ENCODE results near the gene TFCP2. TPM values are rescaled to one million over a fixed set of nuclear protein-coding genes. Genes with fewer than 3 reads are reported as not detected.

Gene TFCP2
- total and polyA plus RNA-seq, 2 of the 13 experiments (the other 11 are each of a cell fraction or from before 2014, with no cell fraction given), result 7.6 to 10.0 TPM

DNA sequence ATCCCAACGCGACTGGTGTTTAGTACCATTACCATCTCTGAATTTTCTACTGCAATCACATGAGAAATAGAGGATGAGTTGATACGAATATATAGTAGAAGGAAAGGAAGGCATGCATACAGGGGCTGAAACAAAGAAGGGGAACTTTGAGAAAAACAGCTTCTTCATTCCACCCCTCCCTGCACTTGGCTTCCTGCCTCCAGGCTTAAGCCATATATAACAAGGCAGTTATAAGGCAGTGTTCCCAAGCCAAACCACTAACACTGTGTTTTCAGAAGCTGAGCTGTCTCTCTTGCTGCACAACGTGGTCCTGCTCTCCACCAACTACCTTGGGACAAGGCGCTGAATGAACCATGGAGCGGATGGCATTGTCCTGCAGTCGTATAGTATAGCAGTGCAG, 113.8 kb downstream of the TFCP2 start:
- POLR2A ChIA-PET, result interaction anchor here (1.0 kb wide), 1 partner anchor 24 kb away, joined by 3 read pairs; the partner anchor contains the start of gene CSRNP2
- Histone ChIP-seq H3K4me2 (ENCODE audit: low read depth, low read length) (no peak overlapping the region), H4K20me1 (ENCODE audit: insufficient read depth, low read length) (no peaks in the 10 kb centered on the region), H3K9ac (ENCODE audit: insufficient read depth, low read depth, low read length) (no peak overlapping the region), H3K4me3 (replicated peaks in 1 of 3; ENCODE audit: insufficient read depth in 1 of 3, low read depth in 2 of 3, low read length in 3 of 3) (no peak overlapping the region), H2AFZ (ENCODE audit: low read length) (no peak overlapping the region), H3K27ac (ENCODE audit: extremely low read length, insufficient read depth, low read length) (no peak overlapping the region), H3K27me3 (ENCODE audit: control insufficient read depth in 1 of 2, insufficient read depth in 2 of 2, low read length in 2 of 2) (no peaks in the 10 kb centered on the region), H3K4me1 (ENCODE audit: insufficient read depth, low read length) (peaks cover 16% of the 10 kb centered on the region), H3K79me2 (ENCODE audit: insufficient read depth, low read length) (no peaks in the 10 kb centered on the region), H3K9me3 (ENCODE audit: low read length) (no peaks in the 10 kb centered on the region), H3K36me3 (replicated peaks in 1 of 2; ENCODE audit: control insufficient read depth in 1 of 2, insufficient read depth in 2 of 2, low read length in 2 of 2) (peaks cover 21 to 53% of the 10 kb centered on the region in 2 experiments)
- in situ Hi-C loops (cut with HindIII; ENCODE audit: extremely low pct_ligation_motif_present, low pct_unique_long_range_greater_than_20kb) (no loop called here), intact Hi-C loops (cut with micrococcal nuclease; ENCODE audit: unreplicated experiment) (no loop called here)
- FAIRE-seq (no peak), ATAC-seq (no peak), DNase-seq (ENCODE audit: low spot score) (no peak)
- 96% methylated on average over 6 of the region's 7 CpGs for WGBS (ENCODE audit: low lambda C conversion rate)
- TF ChIP-seq SMYD3 (CRISPR knock-in tag; IDR thresholded peaks at IDR 0.05) (no peak), ZFP37 (CRISPR knock-in tag; IDR thresholded peaks at IDR 0.05; ENCODE audit: borderline replicate concordance) (no peak), ZNF670 (CRISPR knock-in tag; IDR thresholded peaks at IDR 0.05; ENCODE audit: borderline replicate concordance) (no peak), ZNF234 (CRISPR knock-in tag; conservative IDR thresholded peaks at IDR 0.05) (no peak), SIN3B (IDR thresholded peaks at IDR 0.05; ENCODE audit: low read length) (no peak), ZNF382 (CRISPR knock-in tag; IDR thresholded peaks at IDR 0.05; ENCODE audit: borderline replicate concordance) (no peak), TBX2 (CRISPR knock-in tag; IDR thresholded peaks at IDR 0.05; ENCODE audit: borderline replicate concordance) (no peak), ZNF570 (CRISPR knock-in tag; IDR thresholded peaks at IDR 0.05; ENCODE audit: borderline replicate concordance) (no peak), ELF4 (CRISPR knock-in tag; IDR thresholded peaks at IDR 0.05; ENCODE audit: borderline replicate concordance) (no peak), ZNF761 (CRISPR knock-in tag; conservative IDR thresholded peaks at IDR 0.05) (no peak), U2AF1 (optimal IDR thresholded peaks at IDR 0.05; ENCODE audit: low read depth, low read length) (no peak), MEIS2 (CRISPR knock-in tag; IDR thresholded peaks at IDR 0.05) (no peak), ZMYM3 (CRISPR knock-in tag; IDR thresholded peaks at IDR 0.05) (no peak), YY1 (IDR thresholded peaks at IDR 0.05; ENCODE audit: insufficient read depth, insufficient replicate concordance, low read depth, low read length) (no peak), SRSF9 (IDR thresholded peaks at IDR 0.05; ENCODE audit: borderline replicate concordance, insufficient read depth, low read depth, low read length, poor library complexity, severe bottlenecking) (no peak)
- TF ChIP-seq, protein P1, sequence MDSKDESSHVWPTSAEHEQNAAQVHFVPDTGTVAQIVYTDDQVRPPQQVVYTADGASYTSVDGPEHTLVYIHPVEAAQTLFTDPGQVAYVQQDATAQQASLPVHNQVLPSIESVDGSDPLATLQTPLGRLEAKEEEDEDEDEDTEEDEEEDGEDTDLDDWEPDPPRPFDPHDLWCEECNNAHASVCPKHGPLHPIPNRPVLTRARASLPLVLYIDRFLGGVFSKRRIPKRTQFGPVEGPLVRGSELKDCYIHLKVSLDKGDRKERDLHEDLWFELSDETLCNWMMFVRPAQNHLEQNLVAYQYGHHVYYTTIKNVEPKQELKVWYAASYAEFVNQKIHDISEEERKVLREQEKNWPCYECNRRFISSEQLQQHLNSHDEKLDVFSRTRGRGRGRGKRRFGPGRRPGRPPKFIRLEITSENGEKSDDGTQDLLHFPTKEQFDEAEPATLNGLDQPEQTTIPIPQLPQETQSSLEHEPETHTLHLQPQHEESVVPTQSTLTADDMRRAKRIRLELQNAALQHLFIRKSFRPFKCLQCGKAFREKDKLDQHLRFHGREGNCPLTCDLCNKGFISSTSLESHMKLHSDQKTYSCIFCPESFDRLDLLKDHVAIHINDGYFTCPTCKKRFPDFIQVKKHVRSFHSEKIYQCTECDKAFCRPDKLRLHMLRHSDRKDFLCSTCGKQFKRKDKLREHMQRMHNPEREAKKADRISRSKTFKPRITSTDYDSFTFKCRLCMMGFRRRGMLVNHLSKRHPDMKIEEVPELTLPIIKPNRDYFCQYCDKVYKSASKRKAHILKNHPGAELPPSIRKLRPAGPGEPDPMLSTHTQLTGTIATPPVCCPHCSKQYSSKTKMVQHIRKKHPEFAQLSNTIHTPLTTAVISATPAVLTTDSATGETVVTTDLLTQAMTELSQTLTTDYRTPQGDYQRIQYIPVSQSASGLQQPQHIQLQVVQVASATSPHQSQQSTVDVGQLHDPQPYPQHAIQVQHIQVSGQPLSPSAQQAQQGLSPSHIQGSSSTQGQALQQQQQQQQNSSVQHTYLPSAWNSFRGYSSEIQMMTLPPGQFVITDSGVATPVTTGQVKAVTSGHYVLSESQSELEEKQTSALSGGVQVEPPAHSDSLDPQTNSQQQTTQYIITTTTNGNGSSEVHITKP (CRISPR knock-in tag; IDR thresholded peaks at IDR 0.05; ENCODE audit: low read depth), result no peak
- TF ChIP-seq, protein P2, sequence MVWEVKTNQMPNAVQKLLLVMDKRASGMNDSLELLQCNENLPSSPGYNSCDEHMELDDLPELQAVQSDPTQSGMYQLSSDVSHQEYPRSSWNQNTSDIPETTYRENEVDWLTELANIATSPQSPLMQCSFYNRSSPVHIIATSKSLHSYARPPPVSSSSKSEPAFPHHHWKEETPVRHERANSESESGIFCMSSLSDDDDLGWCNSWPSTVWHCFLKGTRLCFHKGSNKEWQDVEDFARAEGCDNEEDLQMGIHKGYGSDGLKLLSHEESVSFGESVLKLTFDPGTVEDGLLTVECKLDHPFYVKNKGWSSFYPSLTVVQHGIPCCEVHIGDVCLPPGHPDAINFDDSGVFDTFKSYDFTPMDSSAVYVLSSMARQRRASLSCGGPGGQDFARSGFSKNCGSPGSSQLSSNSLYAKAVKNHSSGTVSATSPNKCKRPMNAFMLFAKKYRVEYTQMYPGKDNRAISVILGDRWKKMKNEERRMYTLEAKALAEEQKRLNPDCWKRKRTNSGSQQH (CRISPR knock-in tag; IDR thresholded peaks at IDR 0.05; ENCODE audit: low read depth), result no peak
- TF ChIP-seq, protein P3, sequence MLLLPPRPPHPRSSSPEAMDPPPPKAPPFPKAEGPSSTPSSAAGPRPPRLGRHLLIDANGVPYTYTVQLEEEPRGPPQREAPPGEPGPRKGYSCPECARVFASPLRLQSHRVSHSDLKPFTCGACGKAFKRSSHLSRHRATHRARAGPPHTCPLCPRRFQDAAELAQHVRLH (CRISPR knock-in tag; IDR thresholded peaks at IDR 0.05; ENCODE audit: borderline replicate concordance, low read depth), result no peak
- TF ChIP-seq, protein P4, sequence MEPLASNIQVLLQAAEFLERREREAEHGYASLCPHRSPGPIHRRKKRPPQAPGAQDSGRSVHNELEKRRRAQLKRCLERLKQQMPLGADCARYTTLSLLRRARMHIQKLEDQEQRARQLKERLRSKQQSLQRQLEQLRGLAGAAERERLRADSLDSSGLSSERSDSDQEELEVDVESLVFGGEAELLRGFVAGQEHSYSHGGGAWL (CRISPR knock-in tag; IDR thresholded peaks at IDR 0.05), result no peak
- CTCF ChIA-PET (ENCODE audit: low intra/inter-chr PET ratio, low total read pairs), result no interaction called here
- BruUV-seq (replicated peaks), result no TSS peak

All from HepG2 (cell line).